MM.1S (cell line): ENCODE data around the gene C17orf113.

ENCODE experiments used
- DNase-seq: peaks from one replicate; pipeline ENCODE4 v3.0.0-alpha.2; 2015
- H2AFZ ChIP-seq: fragments of 300-600 bp; sonication (generic); 2 replicates; pipeline ENCODE4 v1.6.0; 2016; ENCODE audit warnings: antibody characterized with exemption, low read length
- H3F3A ChIP-seq: fragments of 300-600 bp; sonication (generic); 2 replicates; pipeline ENCODE4 v1.6.1; 2016; ENCODE audit warnings: mild to moderate bottlenecking, antibody characterized with exemption, low read length, moderate library complexity, mixed read lengths; ENCODE audit not compliant: insufficient read depth
- H3K27ac ChIP-seq: fragments of 300-600 bp; sonication (generic); 2 replicates; pipeline ENCODE4 v1.5.1; 2016; ENCODE audit warnings: mild to moderate bottlenecking, low read length
- H3K27me3 ChIP-seq: fragments of 300-600 bp; sonication (generic); replicated peaks from 2 replicates; pipeline ENCODE4 v1.6.0; 2016; ENCODE audit warnings: low read length; ENCODE audit not compliant: insufficient read depth
- H3K36me3 ChIP-seq: fragments of 300-600 bp; sonication (generic); replicated peaks from 2 replicates; pipeline ENCODE4 v1.6.1; 2016; ENCODE audit warnings: mild to moderate bottlenecking, low read length, mixed read lengths; ENCODE audit not compliant: insufficient read depth
- H3K4me1 ChIP-seq: fragments of 300-600 bp; sonication (generic); 2 replicates; pipeline ENCODE4 v1.6.1; 2016; ENCODE audit warnings: low read length, mixed read lengths
- H3K4me2 ChIP-seq: fragments of 300-600 bp; sonication (generic); 2 replicates; pipeline ENCODE4 v1.6.0; 2016; ENCODE audit warnings: low read depth, low read length
- H3K4me3 ChIP-seq: fragments of 300-600 bp; sonication (generic); 2 replicates; pipeline ENCODE4 v1.5.1; 2016; ENCODE audit warnings: low read length, mixed read lengths
- H3K79me2 ChIP-seq: fragments of 300-600 bp; sonication (generic); 2 replicates; pipeline ENCODE4 v1.6.1; 2016; ENCODE audit warnings: mixed run types, low read length, mixed read lengths
- H3K9ac ChIP-seq: fragments of 300-600 bp; sonication (generic); 2 replicates; pipeline ENCODE4 v1.6.1; 2016; ENCODE audit warnings: low read length, mixed read lengths
- H3K9me2 ChIP-seq: fragments of 300-600 bp; sonication (generic); replicated peaks from 2 replicates; pipeline ENCODE4 v1.6.1; 2016; ENCODE audit warnings: mild to moderate bottlenecking, low read length, mixed read lengths; ENCODE audit not compliant: insufficient read depth
- H3K9me3 ChIP-seq: fragments of 300-600 bp; sonication (generic); replicated peaks from 2 replicates; pipeline ENCODE4 v1.6.1; 2016; ENCODE audit warnings: mild to moderate bottlenecking, low read length, mixed read lengths; ENCODE audit not compliant: insufficient read depth
- H4K20me1 ChIP-seq: fragments of 300-600 bp; sonication (generic); 2 replicates; pipeline ENCODE4 v1.6.1; 2016; ENCODE audit warnings: mild to moderate bottlenecking, low read length, moderate library complexity, mixed read lengths; ENCODE audit not compliant: insufficient read depth
- EZH2 ChIP-seq: fragments of 300-600 bp; sonication (generic); optimal IDR thresholded peaks from 2 replicates; pipeline ENCODE3; 2017; ENCODE audit warnings: low read depth, mild to moderate bottlenecking, antibody characterized with exemption, low read length, mixed read lengths
- EZH2phosphoT487 ChIP-seq: fragments of 300-600 bp; sonication (generic); IDR thresholded peaks from 2 replicates; pipeline ENCODE4 v1.6.1; 2018; ENCODE audit warnings: antibody characterized with exemption, low read length
- TF ChIP-seq, protein P1 (sequence below): fragments of 300-600 bp; sonication (generic); IDR thresholded peaks from 2 replicates; pipeline ENCODE4 v1.5.1; 2016; ENCODE audit warnings: antibody characterized with exemption, low read length, mixed read lengths

C17orf113 gene

GRCh38 chr17:42075789-42076188, 25.4 kb upstream of the C17orf113 start:
- H3K4me3 ChIP-seq, result no peak overlapping the region
- DNase-seq, result no peak
- no peaks in the 10 kb centered on the region for H3F3A ChIP-seq
- no peak overlapping the region for H3K4me2 ChIP-seq
- H4K20me1 ChIP-seq, result no peaks in the 10 kb centered on the region
- H3K4me1 ChIP-seq, result no peaks in the 10 kb centered on the region
- H2AFZ ChIP-seq, result no peak overlapping the region
- TF ChIP-seq EZH2phosphoT487 (no peak), EZH2 (no peak)
- TF ChIP-seq, protein P1, sequence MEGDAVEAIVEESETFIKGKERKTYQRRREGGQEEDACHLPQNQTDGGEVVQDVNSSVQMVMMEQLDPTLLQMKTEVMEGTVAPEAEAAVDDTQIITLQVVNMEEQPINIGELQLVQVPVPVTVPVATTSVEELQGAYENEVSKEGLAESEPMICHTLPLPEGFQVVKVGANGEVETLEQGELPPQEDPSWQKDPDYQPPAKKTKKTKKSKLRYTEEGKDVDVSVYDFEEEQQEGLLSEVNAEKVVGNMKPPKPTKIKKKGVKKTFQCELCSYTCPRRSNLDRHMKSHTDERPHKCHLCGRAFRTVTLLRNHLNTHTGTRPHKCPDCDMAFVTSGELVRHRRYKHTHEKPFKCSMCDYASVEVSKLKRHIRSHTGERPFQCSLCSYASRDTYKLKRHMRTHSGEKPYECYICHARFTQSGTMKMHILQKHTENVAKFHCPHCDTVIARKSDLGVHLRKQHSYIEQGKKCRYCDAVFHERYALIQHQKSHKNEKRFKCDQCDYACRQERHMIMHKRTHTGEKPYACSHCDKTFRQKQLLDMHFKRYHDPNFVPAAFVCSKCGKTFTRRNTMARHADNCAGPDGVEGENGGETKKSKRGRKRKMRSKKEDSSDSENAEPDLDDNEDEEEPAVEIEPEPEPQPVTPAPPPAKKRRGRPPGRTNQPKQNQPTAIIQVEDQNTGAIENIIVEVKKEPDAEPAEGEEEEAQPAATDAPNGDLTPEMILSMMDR, result no peak
- H3K9me3 ChIP-seq, result no peaks in the 10 kb centered on the region
- H3K27me3 ChIP-seq, result peaks cover 19% of the 10 kb centered on the region
- H3K79me2 ChIP-seq, result no peaks in the 10 kb centered on the region
- no peaks in the 10 kb centered on the region for H3K9me2 ChIP-seq
- no peaks in the 10 kb centered on the region for H3K36me3 ChIP-seq
- H3K27ac ChIP-seq, result no peak overlapping the region
- no peak overlapping the region for H3K9ac ChIP-seq

DNA sequence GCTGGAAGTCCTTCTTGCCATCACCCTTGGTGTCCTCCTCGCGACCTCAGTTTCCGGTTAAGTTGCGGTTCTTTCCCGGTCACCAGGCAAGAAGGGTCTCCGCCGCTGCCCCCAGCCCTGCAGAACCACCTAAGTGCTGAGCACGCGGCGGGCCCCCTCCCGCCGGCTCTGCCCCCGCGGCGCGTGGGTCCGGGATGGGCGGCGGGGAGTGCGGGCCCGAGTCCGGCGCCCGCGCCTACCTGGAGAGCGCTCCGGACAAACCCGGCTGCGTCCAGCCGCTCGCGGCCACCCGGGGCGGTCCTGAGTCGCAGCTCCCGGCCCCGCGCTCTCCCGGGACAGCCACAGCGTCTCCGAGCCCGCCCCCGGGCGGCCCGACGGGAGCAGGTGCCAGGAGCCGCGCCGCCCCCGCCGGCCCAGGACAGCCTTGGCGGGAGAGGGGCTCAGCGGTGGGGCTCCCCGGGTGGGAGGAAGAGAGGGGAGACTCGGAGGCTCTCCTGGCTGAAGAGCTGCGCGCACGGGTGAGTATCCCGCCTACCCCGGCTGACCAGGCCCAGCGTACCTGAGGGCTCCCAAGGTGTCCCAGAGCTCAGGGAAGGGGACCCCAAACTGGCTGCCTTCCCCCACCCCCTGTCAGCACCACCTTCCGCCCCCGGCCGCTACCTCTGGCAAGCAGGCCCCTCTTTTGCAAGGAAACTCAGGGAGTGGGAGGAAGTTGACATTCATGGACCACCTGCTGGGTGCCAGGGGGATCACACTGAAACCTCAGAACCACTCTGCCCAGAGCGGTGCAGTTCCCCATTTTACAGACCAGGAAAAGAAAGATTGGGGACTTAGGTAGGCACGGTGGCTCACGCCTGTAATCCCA, 22.2 kb upstream of the C17orf113 start:
- Histone ChIP-seq H3K27ac (no peak overlapping the region), H3K4me3 (no peak overlapping the region)

DNA sequence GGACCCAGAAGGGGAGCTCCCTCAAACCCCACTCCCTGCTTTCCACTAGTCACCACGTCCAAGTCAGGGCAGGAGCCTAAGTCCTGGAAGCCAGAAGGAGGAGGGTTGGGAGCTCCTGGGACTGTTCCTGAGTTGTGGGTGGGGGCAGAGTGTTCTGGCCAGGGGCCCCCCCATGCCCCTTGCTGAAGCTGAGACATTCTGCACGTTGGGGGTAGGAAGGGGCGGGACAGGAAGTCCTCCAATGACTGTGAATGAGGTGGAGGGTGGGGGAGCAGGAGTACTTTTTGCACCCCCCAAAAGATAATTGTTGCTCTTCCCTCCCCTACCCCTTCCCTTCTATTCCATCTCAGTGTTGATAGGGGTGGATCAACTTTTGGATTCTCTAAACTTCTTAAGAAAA, 21.4 kb upstream of the C17orf113 start:
- Histone ChIP-seq H4K20me1 (no peaks in the 10 kb centered on the region), H2AFZ (no peak overlapping the region), H3K79me2 (no peaks in the 10 kb centered on the region), H3K27me3 (peaks cover 22% of the 10 kb centered on the region), H3K9me3 (no peaks in the 10 kb centered on the region), H3K36me3 (no peaks in the 10 kb centered on the region), H3K9me2 (no peaks in the 10 kb centered on the region), H3F3A (no peaks in the 10 kb centered on the region), H3K27ac (no peak overlapping the region), H3K9ac (no peak overlapping the region), H3K4me3 (no peak overlapping the region), H3K4me2 (peak overlapping the region; percentile 18; the same call in 1 of the 2 replicates), H3K4me1 (no peaks in the 10 kb centered on the region)
- DNase-seq, result no peak
- TF ChIP-seq, protein P1, result no peak
- TF ChIP-seq EZH2phosphoT487 (no peak), EZH2 (no peak)

More for the DNA sequence above, 22.2 kb upstream of the C17orf113 start:
- TF ChIP-seq EZH2phosphoT487 (no peak), EZH2 (no peak)
- TF ChIP-seq, protein P1, result no peak
- H3K9me2 ChIP-seq, result no peaks in the 10 kb centered on the region
- no peak overlapping the region for H3K9ac ChIP-seq
- no peaks in the 10 kb centered on the region for H3F3A ChIP-seq
- no peak for DNase-seq
- H3K36me3 ChIP-seq, result no peaks in the 10 kb centered on the region
- peaks cover 22% of the 10 kb centered on the region for H3K27me3 ChIP-seq
- H3K4me2 ChIP-seq, result peak overlapping the region; percentile 18; the same call in 1 of the 2 replicates
- H2AFZ ChIP-seq, result no peak overlapping the region
- no peaks in the 10 kb centered on the region for H3K79me2 ChIP-seq
- no peaks in the 10 kb centered on the region for H3K9me3 ChIP-seq
- no peaks in the 10 kb centered on the region for H3K4me1 ChIP-seq
- no peaks in the 10 kb centered on the region for H4K20me1 ChIP-seq
